RWPE2 (cell line): ENCODE results near the gene SPATA13.

Experiments
- ATAC-seq: fragments of 200-7000 bp; cut with Tn5 transposase; 3 replicates; pipeline ENCODE4 v1.9.1; 2021; ENCODE audit warnings: low read depth
- DNase-seq: peaks from one replicate; pipeline ENCODE4 v3.0.0-alpha.2; 2020; ENCODE audit warnings: low spot score
- H3K27ac ChIP-seq: fragments of 450-650 bp; 2 replicates; pipeline ENCODE4 v1.5.1; 2017; ENCODE audit warnings: mild to moderate bottlenecking; ENCODE audit not compliant: poor library complexity, severe bottlenecking
- H3K27me3 ChIP-seq: fragments of 250-450 bp; sonication (Bioruptor Pico); 2 replicates; pipeline ENCODE4 v1.5.1; 2021; ENCODE audit warnings: mild to moderate bottlenecking, moderate library complexity; ENCODE audit not compliant: insufficient read depth, poor library complexity, severe bottlenecking
- H3K36me3 ChIP-seq: fragments of 250-450 bp; sonication (Bioruptor Pico); 2 replicates; pipeline ENCODE4 v1.5.1; 2020; ENCODE audit warnings: low read depth, mild to moderate bottlenecking, moderate library complexity
- H3K4me1 ChIP-seq: fragments of 250-450 bp; sonication (Bioruptor Pico); 2 replicates; pipeline ENCODE4 v1.5.1; 2021; ENCODE audit warnings: mild to moderate bottlenecking, moderate library complexity; ENCODE audit not compliant: insufficient read depth, poor library complexity, severe bottlenecking
- H3K4me3 ChIP-seq: fragments of 250-450 bp; sonication (Bioruptor Pico); 2 replicates; pipeline ENCODE4 v1.5.1; 2021; ENCODE audit warnings: mild to moderate bottlenecking, moderate library complexity; ENCODE audit not compliant: severe bottlenecking
- H3K9me3 ChIP-seq: fragments of 250-450 bp; sonication (Bioruptor Pico); 2 replicates; pipeline ENCODE4 v1.5.1; 2021; ENCODE audit warnings: mild to moderate bottlenecking, moderate library complexity; ENCODE audit not compliant: severe bottlenecking
- TF ChIP-seq, protein P1 (sequence below): fragments of 450-650 bp; IDR thresholded peaks from one replicate; pipeline ENCODE4 v1.5.1; 2017; ENCODE audit warnings: mild to moderate bottlenecking, moderate library complexity; ENCODE audit not compliant: poor library complexity, severe bottlenecking

SPATA13 gene

DNA sequence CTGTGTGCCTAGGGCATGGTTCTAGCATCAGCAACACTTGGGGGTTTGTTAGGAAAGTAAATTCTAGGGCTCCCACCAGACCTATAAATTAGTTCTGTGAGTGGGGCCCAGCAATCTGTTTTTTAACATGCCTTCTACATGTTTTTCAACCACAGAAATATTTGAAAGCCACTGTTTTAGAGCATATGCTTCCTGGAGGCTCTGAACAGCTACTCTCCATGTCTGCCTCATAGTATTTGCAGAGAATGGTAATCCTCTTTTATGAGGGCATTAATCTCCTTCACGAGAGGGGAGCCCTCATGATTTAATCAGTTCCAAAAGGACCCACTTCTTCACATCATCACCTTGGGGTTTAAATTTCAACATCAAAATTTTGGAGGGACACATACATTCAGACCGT, 6.0 kb downstream of the SPATA13 start:
- Histone ChIP-seq H3K36me3 (no peaks in the 10 kb centered on the region), H3K4me1 (no peaks in the 10 kb centered on the region), H3K9me3 (no peaks in the 10 kb centered on the region), H3K27me3 (peaks cover under 1% of the 10 kb centered on the region), H3K27ac (no peak overlapping the region), H3K4me3 (no peak overlapping the region)
- ATAC-seq = no peak
- TF ChIP-seq, protein P1, sequence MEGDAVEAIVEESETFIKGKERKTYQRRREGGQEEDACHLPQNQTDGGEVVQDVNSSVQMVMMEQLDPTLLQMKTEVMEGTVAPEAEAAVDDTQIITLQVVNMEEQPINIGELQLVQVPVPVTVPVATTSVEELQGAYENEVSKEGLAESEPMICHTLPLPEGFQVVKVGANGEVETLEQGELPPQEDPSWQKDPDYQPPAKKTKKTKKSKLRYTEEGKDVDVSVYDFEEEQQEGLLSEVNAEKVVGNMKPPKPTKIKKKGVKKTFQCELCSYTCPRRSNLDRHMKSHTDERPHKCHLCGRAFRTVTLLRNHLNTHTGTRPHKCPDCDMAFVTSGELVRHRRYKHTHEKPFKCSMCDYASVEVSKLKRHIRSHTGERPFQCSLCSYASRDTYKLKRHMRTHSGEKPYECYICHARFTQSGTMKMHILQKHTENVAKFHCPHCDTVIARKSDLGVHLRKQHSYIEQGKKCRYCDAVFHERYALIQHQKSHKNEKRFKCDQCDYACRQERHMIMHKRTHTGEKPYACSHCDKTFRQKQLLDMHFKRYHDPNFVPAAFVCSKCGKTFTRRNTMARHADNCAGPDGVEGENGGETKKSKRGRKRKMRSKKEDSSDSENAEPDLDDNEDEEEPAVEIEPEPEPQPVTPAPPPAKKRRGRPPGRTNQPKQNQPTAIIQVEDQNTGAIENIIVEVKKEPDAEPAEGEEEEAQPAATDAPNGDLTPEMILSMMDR = no peak
- no peak for DNase-seq

DNA sequence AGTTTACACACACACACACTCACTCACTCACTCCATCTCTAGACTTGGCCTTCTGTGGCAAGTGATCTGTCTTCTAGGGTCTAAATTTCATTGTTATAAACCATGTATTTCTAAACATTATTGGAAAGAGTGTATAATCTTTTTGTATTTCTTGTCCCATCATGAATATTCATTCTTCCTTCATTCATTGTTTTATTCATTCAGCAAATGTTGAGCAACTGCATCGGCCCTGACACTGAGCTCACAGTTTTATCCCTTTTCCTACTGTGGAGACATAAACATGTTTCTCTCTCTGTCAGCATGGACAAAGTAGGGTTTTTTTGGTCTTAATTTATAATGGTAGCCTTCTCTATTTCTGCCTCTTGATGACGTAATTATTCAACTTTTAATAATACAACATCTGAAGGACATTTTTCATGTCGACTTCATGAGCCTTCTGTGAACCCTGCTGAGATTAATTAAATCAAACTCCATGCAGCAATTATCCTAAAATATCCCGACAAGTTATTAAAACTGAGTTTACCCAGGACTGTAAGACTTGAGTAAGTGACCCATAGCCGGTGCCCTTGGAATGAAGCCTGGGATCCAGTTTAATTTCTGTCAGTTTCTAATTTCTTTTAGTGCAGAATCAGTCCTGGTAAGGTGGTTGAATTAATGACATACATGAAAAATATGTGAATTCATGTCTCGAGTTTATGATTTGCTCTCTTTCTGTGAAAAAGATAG, 7.3 kb downstream of the SPATA13 start:
- Histone ChIP-seq H3K9me3 (no peaks in the 10 kb centered on the region), H3K4me1 (no peaks in the 10 kb centered on the region), H3K36me3 (no peaks in the 10 kb centered on the region), H3K27ac (no peak overlapping the region), H3K27me3 (no peaks in the 10 kb centered on the region), H3K4me3 (no peak overlapping the region)
- DNase-seq (no peak), ATAC-seq (no peak)
- TF ChIP-seq, protein P1 = no peak

DNA sequence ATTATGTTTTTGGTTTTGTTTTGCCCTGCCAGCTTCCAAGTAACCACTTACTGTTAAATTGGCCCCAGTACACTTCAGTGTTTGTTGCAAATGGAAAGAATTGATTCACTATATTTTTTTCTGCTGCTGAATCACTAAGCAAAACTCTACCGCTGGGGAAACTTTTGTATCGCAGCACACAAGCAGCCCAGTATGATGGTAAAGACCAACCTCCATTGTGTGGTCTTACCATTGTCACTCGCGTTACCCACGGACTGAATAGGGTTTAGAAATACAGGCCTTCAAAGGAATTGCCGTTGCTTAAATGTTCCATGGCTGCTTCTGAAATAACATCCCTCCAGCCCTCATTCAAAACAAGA, 7.9 kb downstream of the SPATA13 start:
- ATAC-seq (no peak), DNase-seq (no peak)
- Histone ChIP-seq H3K4me1 (no peaks in the 10 kb centered on the region), H3K27ac (no peak overlapping the region), H3K4me3 (no peak overlapping the region), H3K27me3 (no peaks in the 10 kb centered on the region), H3K9me3 (no peaks in the 10 kb centered on the region), H3K36me3 (no peaks in the 10 kb centered on the region)
- TF ChIP-seq, protein P1 = no peak

DNA sequence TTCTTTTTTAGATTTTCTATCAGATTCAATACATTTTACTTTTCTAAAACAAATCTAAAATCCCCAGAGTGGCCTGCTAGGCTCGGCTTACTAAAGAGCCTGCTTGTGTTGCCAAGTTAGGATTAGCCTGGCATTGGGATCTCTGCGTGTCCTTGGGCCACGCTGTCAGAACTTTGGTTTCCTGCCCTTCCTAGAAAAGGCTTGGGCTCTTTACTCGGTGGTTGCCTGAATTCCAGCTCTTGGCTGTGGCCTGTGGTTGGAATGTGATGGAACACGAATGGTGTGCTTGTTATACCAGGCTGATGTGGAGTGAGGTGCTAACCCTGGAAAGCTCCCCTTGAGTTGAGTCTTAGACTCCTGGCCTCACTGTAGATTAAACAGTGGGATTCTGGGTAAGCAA, 8.5 kb downstream of the SPATA13 start:
- DNase-seq (no peak), ATAC-seq (no peak)
- H3K27me3 ChIP-seq = no peaks in the 10 kb centered on the region
- no peak overlapping the region for H3K4me3 ChIP-seq
- H3K4me1 ChIP-seq = no peaks in the 10 kb centered on the region
- H3K27ac ChIP-seq = no peak overlapping the region
- no peaks in the 10 kb centered on the region for H3K9me3 ChIP-seq
- no peaks in the 10 kb centered on the region for H3K36me3 ChIP-seq
- TF ChIP-seq, protein P1 = no peak

DNA sequence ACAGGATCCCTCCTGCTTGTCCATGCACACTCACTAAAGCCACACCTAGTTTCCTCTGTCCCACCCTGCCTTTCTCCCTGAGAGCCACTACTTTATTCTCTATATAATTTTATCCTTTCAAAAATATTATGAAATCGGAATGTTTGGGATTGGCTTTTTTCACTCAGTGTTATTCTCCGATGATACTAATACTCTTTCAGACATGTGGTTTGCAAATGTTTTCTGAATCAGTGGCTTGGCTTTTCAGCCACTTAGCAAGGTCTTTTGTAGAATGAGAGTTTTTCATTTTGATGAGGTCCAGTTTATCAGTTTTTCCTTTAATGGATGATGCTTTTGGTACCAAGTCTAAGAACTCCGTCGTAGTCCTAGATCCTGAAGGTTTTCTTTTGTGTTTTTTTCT, 11.6 kb downstream of the SPATA13 start:
- ATAC-seq = no peak

More for the DNA sequence above, 11.6 kb downstream of the SPATA13 start:
- DNase-seq = no peak
- H3K4me1 ChIP-seq = no peaks in the 10 kb centered on the region
- H3K4me3 ChIP-seq = no peak overlapping the region
- no peak overlapping the region for H3K27ac ChIP-seq
- H3K36me3 ChIP-seq = no peaks in the 10 kb centered on the region
- H3K27me3 ChIP-seq = no peaks in the 10 kb centered on the region
- TF ChIP-seq, protein P1 = no peak
- no peaks in the 10 kb centered on the region for H3K9me3 ChIP-seq
